ENCODE results near the gene RGS12.

DNA sequence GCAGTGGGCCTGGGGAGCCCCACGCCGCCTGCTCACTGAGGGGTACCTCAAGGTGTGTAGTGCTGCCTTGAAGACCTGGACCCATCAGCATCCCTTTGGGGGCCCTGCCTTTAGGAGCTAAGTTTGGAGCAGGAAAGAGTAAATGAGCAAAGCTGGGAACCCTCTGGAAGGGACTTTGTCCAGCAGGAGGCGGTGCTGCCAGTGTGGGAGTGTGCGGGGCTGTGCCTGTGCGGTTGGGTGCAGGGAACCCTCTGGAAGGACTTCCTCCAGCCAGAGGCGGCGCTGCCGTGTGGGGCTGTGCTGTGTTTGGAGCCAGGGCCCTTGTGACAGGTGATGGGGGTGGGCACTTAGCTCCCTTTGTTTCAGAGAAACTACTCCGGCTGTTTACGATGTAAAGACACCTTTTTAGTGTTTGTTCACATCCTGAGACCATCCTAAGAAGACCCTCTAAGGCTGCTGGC, 25.8 kb downstream of the RGS12 start:
- TF ChIP-seq NFRKB (IDR thresholded peaks at IDR 0.05) (no peak), ZNF384 (IDR thresholded peaks at IDR 0.05) (no peak), TARDBP (IDR thresholded peaks at IDR 0.05) (no peak), FOXK2 (IDR thresholded peaks at IDR 0.05) (no peak), ELF4 (IDR thresholded peaks at IDR 0.05) (no peak), BHLHE40 (IDR thresholded peaks at IDR 0.05; ENCODE audit: borderline replicate concordance) (no peak), LEF1 (IDR thresholded peaks at IDR 0.05; ENCODE audit: borderline replicate concordance) (no peak), SP1 (IDR thresholded peaks at IDR 0.05) (no peak), FOXA1 (IDR thresholded peaks at IDR 0.05) (no peak), ARNT (IDR thresholded peaks at IDR 0.05) (no peak), SUZ12 (IDR thresholded peaks at IDR 0.05) (no peak), FOXM1 (IDR thresholded peaks at IDR 0.05; ENCODE audit: borderline replicate concordance) (no peak), HDGF (IDR thresholded peaks at IDR 0.05; ENCODE audit: borderline replicate concordance) (no peak)
- TF ChIP-seq, protein P1, sequence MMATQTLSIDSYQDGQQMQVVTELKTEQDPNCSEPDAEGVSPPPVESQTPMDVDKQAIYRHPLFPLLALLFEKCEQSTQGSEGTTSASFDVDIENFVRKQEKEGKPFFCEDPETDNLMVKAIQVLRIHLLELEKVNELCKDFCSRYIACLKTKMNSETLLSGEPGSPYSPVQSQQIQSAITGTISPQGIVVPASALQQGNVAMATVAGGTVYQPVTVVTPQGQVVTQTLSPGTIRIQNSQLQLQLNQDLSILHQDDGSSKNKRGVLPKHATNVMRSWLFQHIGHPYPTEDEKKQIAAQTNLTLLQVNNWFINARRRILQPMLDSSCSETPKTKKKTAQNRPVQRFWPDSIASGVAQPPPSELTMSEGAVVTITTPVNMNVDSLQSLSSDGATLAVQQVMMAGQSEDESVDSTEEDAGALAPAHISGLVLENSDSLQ (IDR thresholded peaks at IDR 0.05): no peak
